NAMALWA (cell line): Measurements from ENCODE around the gene TBC1D22A.
"Not testable (repeated sequence)": the region's sequence is repeated elsewhere in the genome, so short reads cannot be mapped to it uniquely, and the experiment has no call there.

Experiments used
- DNase-seq: peaks from one replicate; pipeline ENCODE4 v3.0.0-alpha.2; 2015; ENCODE audit warnings: low spot score

The TBC1D22A gene

GRCh38 chr22:47105085-47105484 lies 342.6 kb downstream of the TBC1D22A start:
- no peak for DNase-seq

GRCh38 chr22:47106806-47107205 lies 344.4 kb downstream of the TBC1D22A start:
- no peak for DNase-seq

- DNase-seq: no peak
Measured at GRCh38 chr22:47107431-47107830, 345.0 kb downstream of the TBC1D22A start.

GRCh38 chr22:47110817-47111443 lies 348.5 kb downstream of the TBC1D22A start:
- DNase-seq: no peak

DNA sequence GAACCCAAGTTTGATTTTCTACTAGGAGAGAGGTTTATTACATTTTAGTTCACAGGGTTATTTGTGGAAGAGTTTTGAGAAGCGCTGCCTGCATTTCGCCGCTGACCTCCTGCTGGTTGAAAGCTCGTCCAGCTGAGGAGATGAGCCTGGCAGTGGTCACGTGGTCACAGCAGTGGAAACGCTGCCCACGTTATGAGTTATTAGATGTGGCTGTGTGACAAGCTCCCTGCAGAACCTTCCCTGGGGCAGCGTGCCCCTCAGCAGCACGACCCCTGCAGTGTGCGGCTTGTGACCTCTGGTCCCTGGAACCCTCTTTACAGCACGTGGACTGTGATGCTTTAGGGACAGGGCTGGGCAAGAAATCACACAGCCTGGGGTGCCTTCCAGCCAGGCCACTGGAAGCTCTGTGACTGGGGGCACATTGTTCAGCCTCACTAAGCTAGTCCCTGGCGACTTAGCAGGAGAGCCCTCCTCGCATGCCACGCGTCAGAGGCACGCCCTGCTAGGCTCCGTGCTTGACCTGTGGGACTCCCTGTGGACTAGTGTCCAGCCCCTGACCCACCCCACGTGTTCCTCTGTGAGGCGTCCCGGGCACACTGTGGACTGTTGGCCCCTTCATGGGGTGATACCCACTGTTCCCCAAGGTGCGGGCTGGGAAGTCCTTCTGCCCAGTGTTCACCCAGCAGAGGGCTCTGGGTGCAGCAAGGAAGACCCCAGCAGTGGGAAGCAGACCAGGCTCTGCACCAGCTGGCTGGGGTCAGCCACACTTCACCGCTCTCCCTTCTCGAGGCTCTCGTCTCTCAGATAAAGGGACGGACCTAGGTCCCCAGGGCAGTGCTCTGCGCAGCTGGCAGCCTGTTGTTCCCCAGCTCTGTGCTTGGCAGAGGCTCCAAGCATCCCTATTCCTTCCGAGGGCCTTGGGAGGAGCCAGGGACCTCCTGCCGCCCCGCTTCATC lies 349.5 kb downstream of the TBC1D22A start:
- DNase-seq: no peak

- DNase-seq: no peak
Measured at GRCh38 chr22:47112582-47112965, 350.1 kb downstream of the TBC1D22A start.

- no peak for DNase-seq
Measured at GRCh38 chr22:47112994-47113852, 350.8 kb downstream of the TBC1D22A start.

- DNase-seq: no peak
Measured at GRCh38 chr22:47113853-47114415, 351.5 kb downstream of the TBC1D22A start.

- no peak for DNase-seq
Measured at GRCh38 chr22:47114813-47115517, 352.5 kb downstream of the TBC1D22A start.

DNA sequence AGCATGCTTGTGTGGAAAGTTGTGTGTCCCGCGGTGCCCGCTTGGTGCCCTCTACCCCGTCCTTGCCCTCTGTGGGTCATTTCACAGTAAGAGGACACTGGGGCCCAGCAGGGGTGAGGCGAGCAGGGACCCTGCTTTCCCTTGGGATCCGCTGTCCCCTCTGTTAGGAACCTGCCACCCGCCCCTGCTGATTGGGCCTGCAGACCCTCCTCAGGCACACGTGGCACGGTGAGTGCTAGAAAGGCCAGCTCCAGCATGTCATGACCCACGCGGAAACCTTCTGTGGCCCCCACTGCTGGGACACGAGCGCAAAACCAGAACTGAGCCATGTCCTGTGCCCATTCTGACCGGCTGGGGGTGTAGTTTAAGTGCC lies 353.1 kb downstream of the TBC1D22A start:
- DNase-seq: no peak

DNA sequence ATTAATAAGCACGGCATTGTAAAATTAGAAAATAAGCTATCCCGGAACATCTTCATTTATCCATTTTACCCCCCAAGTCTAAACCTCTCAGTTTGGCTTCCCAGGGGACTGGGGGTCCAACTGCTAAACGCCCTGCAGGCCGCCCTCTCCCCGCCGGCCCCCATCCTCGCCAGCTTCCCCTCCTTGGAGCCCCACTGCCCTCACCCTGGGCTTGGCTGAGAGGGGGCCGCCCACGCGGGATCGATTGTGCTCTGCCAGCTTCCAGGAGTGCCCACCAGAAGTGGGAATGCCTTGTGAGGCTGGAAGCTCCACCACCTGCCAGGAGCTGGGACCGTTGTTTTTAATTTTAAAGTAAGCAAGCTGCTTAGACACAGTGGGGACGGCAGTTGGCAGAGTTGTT lies 353.5 kb downstream of the TBC1D22A start:
- no peak for DNase-seq

DNA sequence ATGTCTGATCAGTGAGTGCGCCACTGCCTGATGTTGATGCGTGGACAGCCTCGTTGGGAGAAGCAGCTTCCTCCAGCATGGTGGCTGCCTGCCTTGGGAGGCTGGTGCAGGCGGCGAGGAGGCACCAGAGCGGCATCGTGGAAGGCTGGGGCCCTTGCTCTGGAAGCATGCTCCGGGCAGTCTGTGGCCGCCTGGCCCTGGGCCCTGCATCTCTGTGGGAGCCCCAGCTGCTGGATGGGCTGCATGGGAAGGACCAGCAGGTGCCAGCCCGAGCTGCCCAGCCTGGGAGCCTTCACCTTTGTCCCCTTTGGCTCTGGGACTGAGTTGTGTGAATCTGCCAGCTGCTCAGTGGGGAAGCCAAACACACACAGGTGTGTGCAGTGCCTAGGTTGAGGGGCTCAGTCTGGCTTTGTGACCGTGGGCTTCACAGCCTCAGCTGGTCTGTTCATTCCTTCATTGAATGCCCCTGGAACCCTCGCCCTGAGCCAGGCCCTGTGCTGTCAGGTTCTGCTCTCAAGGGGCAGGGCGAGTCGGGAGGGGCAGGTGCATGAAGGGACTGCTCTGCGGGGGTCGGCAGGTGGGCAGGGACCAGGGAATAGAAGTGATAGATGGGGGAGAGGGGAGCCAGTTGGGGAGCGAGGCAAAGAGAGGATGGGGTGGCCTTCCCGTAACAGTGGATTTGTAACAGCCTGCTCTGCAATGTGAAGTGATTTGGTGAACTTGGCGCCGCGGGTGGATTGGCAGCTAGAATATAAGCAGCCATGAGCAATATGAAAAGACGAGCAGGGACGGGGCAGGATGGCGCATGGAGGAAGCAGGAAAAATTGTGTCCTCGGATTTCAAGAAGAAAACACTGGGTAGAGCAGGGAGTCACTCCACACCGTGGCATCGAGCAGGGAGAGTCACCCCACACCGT lies 354.2 kb downstream of the TBC1D22A start:
- DNase-seq: no peak

DNA sequence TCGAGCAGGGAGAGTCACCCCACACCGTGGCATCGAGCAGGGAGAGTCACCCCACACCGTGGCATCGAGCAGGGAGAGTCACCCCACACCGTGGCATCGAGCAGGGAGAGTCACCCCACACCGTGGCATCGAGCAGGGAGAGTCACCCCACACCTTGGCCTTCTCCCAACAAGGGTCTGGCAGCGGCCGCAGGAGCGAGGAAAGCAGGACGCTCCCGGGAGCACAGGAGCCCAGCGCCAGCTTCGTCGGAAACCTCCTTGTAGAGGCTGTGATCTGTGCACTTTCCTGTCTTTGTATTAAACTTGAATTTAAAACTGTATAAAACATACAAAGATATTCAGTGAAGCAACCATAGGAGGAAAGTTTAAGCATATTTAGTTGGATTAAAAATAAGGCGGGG lies 355.0 kb downstream of the TBC1D22A start:
- not testable (repeated sequence) for DNase-seq

DNA sequence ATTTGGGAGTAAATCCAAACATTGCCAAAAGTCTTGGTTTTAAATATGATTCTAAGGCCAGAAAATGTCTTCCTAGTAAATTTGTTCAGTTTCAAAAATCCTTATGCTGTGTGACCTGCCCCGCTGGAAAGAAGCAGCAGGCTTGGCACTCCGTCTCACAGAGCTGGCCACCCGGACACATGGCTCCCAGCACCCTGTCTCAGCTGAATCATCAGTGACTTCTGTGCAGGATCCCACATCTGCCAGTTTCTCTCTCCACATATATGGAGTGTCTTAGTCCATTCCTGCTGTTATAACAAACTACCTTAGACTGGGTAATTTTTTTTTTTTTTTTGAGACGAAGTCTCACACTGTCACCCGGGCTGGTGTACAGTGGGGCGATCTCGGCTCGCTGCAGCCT lies 356.7 kb downstream of the TBC1D22A start:
- no peak for DNase-seq

DNA sequence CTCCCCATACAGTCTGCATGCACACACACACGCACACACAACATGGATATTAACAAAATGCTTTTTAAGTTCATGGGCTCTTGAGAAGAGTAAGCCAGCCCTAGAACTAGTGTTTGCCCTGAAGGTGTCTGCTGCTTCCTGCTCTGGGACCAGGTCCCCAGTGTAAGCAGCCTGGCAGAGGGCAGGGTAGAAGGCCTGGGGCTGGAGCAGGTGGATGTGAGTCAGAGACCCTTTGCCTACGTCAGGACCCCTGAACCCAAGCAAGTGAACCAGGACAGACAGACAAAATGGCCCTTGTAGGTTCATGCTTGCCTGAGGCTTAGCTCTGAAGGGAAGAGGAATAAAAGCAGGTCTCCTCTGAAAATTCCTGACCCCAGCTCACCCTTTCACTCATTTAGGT lies 357.9 kb downstream of the TBC1D22A start:
- DNase-seq: no peak

DNA sequence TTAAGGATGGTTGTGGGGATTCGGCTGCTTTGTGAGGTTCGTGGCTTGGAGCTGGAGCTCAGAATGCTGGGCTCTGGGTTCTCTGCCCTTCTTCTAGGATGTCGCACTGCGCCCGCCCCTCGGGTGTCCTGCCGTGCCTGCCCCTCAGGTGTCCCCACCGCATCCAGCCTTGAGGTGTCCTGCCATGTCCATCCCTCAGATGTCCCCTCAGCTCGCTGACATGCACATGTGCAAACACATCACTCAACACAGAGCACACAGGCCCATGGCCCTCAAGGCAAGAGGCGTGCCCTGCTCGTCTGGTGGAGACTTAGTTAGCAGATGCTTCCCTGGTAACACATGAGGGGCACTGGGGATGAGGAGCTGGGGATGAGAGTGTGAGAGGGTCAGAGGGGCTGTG lies 359.3 kb downstream of the TBC1D22A start:
- no peak for DNase-seq

DNA sequence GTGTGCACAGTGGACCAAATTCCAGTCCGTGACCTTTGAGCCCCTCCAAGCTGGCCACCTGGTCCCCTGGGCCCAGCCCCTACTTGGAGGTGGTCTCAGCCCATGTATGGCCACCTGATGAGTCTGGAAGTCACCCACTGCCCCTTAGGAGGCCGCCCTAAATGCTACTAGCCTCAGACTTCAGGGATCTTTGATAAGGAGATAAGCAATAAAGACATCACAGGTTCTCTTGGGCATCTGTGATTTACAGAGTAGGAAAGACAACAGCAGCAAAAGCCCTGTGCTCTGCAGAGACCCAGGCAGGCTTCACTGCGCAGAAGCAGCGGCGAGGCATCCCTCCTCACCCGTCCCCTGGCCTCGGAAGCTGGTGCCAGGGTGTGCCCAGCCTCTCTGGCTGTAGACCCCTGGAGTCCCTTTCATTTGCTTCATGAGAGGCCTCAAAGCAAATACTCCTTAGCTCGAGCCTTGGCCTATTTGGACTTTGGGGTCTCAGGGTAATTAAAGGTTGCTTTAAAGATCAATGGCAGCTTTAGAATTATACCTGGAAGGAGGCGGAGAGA lies 360.1 kb downstream of the TBC1D22A start:
- no peak for DNase-seq

DNA sequence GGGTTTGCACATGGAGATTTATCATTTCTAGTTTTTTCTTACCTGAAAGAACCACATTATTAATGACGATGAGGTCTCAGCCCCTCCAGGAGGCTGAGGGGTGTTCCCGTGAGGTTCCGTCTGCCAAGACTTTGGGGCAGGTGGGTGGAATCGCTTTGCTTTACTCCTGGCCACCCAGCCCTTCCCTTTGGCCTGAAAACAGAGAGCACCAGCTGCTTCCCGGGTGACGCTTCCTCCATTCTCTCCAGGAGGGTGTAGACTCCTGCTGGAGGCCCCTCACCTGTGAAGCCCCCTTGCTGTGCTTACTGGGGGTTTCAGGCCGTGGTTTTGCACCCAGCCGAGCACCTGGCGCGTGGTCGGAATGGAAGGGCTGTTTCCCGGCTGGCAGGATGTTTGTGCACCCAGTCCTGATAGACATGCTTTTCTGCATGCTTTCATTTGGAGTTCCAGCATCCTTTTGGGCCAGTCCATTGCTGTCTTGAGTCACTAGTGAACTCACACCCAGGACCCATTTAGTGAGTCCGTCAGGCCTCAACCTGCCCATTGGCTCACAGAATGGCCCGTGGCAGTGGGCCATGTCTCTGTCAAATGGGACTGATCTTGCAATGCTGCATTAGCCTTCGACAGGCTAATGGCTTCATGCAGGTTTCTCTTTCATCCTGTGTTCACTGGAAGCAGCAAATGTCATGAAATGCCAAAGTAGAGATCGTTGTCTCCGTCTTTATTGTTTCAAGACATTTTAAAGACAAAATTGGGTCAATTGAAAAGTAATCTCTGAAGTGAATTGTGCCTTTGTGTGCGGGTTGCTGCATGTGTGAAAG lies 360.8 kb downstream of the TBC1D22A start:
- DNase-seq: no peak

DNA sequence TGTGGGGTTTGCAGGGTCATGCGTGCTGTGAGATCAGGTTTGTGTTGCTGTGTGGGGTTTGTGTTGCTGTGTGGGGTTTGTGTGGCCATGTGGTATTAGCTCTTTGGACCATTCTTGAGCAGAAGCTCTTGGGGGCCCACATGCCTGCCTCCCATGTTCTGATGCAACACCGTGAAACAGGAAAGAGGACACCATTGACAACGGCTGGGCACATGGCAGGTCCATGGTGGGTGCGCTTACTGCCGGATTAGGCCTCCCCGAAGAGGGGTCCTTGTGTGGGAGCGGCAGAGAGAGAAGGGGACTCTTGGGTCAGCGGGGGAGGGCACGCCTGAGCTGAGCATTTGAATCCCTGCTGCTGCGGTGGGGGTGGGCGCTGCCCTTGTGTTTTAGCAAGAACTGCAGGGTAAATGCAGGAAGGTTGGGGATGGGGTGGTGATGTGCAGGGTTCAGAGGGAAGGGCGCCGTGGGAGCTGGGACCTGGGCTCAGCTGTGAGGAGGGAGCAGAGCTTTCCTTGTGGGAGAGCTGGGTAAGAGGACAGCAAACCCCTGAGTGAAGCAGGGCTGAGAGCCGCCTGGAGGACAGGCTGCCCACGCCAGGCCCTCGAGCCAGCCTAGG lies 361.5 kb downstream of the TBC1D22A start:
- DNase-seq: no peak
